IPS-20b (cell line): Measurements from ENCODE around the gene GSG1L.

Source experiments
- H3K27ac ChIP-seq: one replicate; pipeline ENCODE4 v1.5.1; 2013; ENCODE audit warnings: low read length
- H3K27me3 ChIP-seq: 2 replicates; pipeline ENCODE4 v1.6.1; 2013; ENCODE audit warnings: mild to moderate bottlenecking, low read length, inconsistent platforms; ENCODE audit not compliant: insufficient read depth
- H3K36me3 ChIP-seq: 2 replicates; pipeline ENCODE4 v1.6.1; 2013; ENCODE audit warnings: low read depth, mild to moderate bottlenecking, inconsistent platforms, low read length, moderate library complexity; ENCODE audit not compliant: insufficient read depth
- H3K4me1 ChIP-seq: 2 replicates; pipeline ENCODE4 v1.6.1; 2013; ENCODE audit warnings: mild to moderate bottlenecking, control low read depth, inconsistent platforms, low read length, moderate library complexity; ENCODE audit not compliant: insufficient read depth
- H3K4me3 ChIP-seq: 2 replicates; pipeline ENCODE4 v1.5.1; 2013; ENCODE audit warnings: mild to moderate bottlenecking, low read length, inconsistent platforms
- H3K9ac ChIP-seq: 2 replicates; pipeline ENCODE4 v1.6.1; 2013; ENCODE audit warnings: low read depth, mild to moderate bottlenecking, inconsistent platforms, low read length, moderate library complexity
- H3K9me3 ChIP-seq: 2 replicates; pipeline ENCODE4 v1.6.1; 2013; ENCODE audit warnings: mild to moderate bottlenecking, low read depth, low read length, inconsistent platforms; ENCODE audit not compliant: insufficient read depth

The GSG1L gene

GRCh38 chr16:27767971-27768591 is 295.4 kb downstream of the GSG1L start:
- Histone ChIP-seq H3K27ac (no peak overlapping the region), H3K4me1 (no peaks in the 10 kb centered on the region), H3K27me3 (no peaks in the 10 kb centered on the region), H3K9ac (no peak overlapping the region), H3K36me3 (0 out of 2 replicates have a peak, but pooled peaks cover 5% of the 10 kb centered on the region), H3K4me3 (no peak overlapping the region), H3K9me3 (no peaks in the 10 kb centered on the region; the same call in 1 of the 2 replicates)

GRCh38 chr16:27767081-27767480 is 296.4 kb downstream of the GSG1L start:
- H3K9me3 ChIP-seq: no peaks in the 10 kb centered on the region; the same call in 1 of the 2 replicates
- H3K9ac ChIP-seq: no peak overlapping the region
- H3K4me3 ChIP-seq: no peak overlapping the region
- H3K4me1 ChIP-seq: no peaks in the 10 kb centered on the region
- no peaks in the 10 kb centered on the region for H3K27me3 ChIP-seq
- H3K36me3 ChIP-seq: peaks cover 13% of the 10 kb centered on the region
- no peak overlapping the region for H3K27ac ChIP-seq

GRCh38 chr16:27766236-27766925 is 297.1 kb downstream of the GSG1L start:
- Histone ChIP-seq H3K4me3 (no peak overlapping the region), H3K27me3 (no peaks in the 10 kb centered on the region), H3K9me3 (no peaks in the 10 kb centered on the region; the same call in 1 of the 2 replicates), H3K9ac (no peak overlapping the region), H3K4me1 (no peaks in the 10 kb centered on the region), H3K36me3 (peaks cover 15% of the 10 kb centered on the region), H3K27ac (no peak overlapping the region)

DNA sequence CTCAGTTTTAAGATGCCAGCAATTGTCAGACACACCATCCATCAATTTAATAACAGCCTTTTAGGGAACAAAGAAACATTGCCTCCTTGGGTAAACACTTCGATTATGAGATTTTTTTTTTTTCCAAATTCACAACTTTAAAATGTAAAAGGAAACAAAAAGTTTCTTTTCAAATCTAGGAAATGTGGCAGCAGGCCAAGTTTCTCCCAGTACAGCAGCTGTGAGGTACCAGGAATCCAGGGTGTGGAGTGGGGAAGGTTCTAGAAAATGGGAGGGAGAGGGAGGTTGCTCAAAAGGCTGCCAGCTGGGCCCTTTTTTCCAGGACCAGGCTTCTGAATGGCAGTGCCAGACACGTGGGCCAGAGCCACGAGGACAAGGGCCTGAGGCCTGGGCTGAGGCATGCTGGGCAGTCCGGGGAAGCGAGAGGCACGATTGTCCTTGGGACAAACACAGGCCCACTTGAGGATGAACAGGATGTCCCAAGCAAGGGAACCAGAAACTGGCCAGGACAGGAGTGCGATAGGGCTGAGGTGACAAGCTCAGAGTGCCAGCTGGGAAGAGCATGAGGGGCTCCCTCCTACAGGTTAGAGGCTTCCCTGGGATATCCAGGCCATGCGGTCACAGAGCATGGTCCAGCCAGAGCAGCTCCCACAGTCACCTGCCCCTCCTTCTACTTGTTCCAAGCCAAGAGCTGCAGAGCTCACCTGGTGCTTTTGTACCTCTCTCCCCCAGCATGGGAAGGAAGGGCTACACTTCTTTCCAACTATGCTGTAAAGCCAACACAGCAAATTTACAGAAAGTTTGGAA is 298.4 kb downstream of the GSG1L start:
- Histone ChIP-seq H3K9me3 (no peaks in the 10 kb centered on the region; the same call in 1 of the 2 replicates), H3K4me1 (no peaks in the 10 kb centered on the region), H3K36me3 (peaks cover 15% of the 10 kb centered on the region), H3K27me3 (no peaks in the 10 kb centered on the region), H3K4me3 (no peak overlapping the region), H3K27ac (no peak overlapping the region), H3K9ac (no peak overlapping the region)

DNA sequence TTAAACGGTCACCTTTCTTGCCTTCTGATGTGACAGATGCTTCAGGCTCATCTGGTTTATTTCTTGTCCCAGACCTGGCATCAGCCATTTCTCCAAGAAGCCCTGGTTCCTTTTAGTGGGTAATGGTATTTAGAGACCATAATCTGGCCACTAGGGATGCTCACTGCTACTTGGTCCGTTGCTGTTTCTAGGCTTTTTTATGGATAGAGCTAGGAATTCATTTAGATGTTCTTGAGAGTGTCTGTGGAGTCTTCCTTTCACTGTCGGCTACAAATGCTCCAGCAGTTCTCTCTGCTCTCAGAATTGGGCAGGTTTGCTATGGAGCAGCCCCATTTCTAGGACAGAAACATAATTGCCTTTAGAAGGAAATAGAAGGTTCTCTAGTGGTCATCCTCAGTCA is 299.1 kb downstream of the GSG1L start:
- Histone ChIP-seq H3K27ac (no peak overlapping the region), H3K9me3 (no peaks in the 10 kb centered on the region; the same call in 1 of the 2 replicates), H3K4me1 (no peaks in the 10 kb centered on the region), H3K9ac (no peak overlapping the region), H3K27me3 (no peaks in the 10 kb centered on the region), H3K36me3 (peaks cover 15% of the 10 kb centered on the region), H3K4me3 (no peak overlapping the region)

- Histone ChIP-seq H3K36me3 (peaks cover 15% of the 10 kb centered on the region), H3K9ac (no peak overlapping the region), H3K9me3 (no peaks in the 10 kb centered on the region; the same call in 1 of the 2 replicates), H3K27ac (no peak overlapping the region), H3K27me3 (no peaks in the 10 kb centered on the region), H3K4me1 (no peaks in the 10 kb centered on the region), H3K4me3 (no peak overlapping the region)
Measured at GRCh38 chr16:27762441-27762840, 301.1 kb downstream of the GSG1L start.

GRCh38 chr16:27761816-27762215 is 301.7 kb downstream of the GSG1L start:
- Histone ChIP-seq H3K36me3 (peaks cover 15% of the 10 kb centered on the region), H3K27ac (no peak overlapping the region), H3K4me1 (no peaks in the 10 kb centered on the region), H3K9ac (no peak overlapping the region), H3K4me3 (no peak overlapping the region), H3K9me3 (no peaks in the 10 kb centered on the region; the same call in 1 of the 2 replicates), H3K27me3 (no peaks in the 10 kb centered on the region)

- H3K9ac ChIP-seq: no peak overlapping the region
- H3K4me3 ChIP-seq: no peak overlapping the region
- no peaks in the 10 kb centered on the region for H3K4me1 ChIP-seq
- H3K27me3 ChIP-seq: no peaks in the 10 kb centered on the region
- H3K36me3 ChIP-seq: peaks cover 15% of the 10 kb centered on the region
- no peak overlapping the region for H3K27ac ChIP-seq
- no peaks in the 10 kb centered on the region; the same call in 1 of the 2 replicates for H3K9me3 ChIP-seq
Measured at GRCh38 chr16:27760789-27761176, 302.7 kb downstream of the GSG1L start.

GRCh38 chr16:27759967-27760788 is 303.3 kb downstream of the GSG1L start:
- Histone ChIP-seq H3K36me3 (peaks cover 15% of the 10 kb centered on the region), H3K27ac (no peak overlapping the region), H3K9ac (no peak overlapping the region), H3K4me3 (no peak overlapping the region), H3K4me1 (no peaks in the 10 kb centered on the region), H3K27me3 (no peaks in the 10 kb centered on the region), H3K9me3 (no peaks in the 10 kb centered on the region; the same call in 1 of the 2 replicates)

DNA sequence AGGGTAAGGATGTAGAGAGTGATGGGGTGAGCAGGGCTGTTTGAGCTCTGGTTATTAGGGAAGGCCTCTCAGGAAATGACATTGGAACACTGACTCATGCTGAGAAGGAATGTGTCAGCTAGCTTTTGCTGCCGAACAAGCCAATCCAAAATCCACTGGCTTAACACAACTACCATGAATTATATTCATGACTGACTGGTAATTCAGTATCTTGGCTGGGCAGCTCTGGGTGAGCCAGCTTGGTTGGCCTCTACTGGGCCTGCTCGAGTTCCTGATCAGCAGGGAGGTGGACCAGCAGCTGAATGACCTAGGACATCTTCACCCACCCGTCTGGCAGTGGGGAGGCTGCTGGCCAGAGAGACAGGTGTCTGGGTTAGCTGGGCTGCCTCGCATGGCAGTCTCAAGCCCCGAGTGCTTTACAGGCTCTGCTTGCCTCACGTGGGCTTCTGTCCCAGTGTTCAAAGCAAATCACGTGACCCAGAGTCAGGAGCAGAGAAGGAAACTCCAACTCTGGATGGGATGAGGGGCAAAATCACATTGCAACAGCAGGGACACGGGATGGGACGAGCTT is 304.1 kb downstream of the GSG1L start:
- no peaks in the 10 kb centered on the region for H3K4me1 ChIP-seq
- H3K9me3 ChIP-seq: no peaks in the 10 kb centered on the region; the same call in 1 of the 2 replicates
- H3K36me3 ChIP-seq: peaks cover 15% of the 10 kb centered on the region
- H3K9ac ChIP-seq: no peak overlapping the region
- no peak overlapping the region for H3K27ac ChIP-seq
- H3K4me3 ChIP-seq: no peak overlapping the region
- H3K27me3 ChIP-seq: no peaks in the 10 kb centered on the region

DNA sequence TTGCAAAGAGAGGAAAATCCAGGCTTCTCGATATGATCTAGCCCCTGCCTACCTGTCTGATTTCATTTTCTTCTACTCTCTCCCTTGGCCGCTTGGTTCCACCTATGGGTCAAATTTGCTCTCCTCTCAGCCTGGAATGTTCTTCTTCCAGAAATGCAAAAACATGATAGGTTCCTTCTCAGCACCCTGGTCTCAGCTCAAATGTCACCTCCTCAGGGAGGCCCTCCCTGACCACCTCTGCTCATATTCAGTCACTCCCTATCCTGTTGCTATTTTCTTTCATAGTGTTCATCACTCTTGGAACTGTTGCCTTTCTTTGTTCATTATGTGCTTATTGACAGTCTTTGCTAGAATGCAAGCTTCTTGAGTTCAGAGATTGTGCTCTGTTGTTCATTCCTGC is 305.0 kb downstream of the GSG1L start:
- no peaks in the 10 kb centered on the region for H3K4me1 ChIP-seq
- H3K36me3 ChIP-seq: peaks cover 10% of the 10 kb centered on the region
- H3K27me3 ChIP-seq: no peaks in the 10 kb centered on the region
- H3K9ac ChIP-seq: no peak overlapping the region
- no peaks in the 10 kb centered on the region for H3K9me3 ChIP-seq
- no peak overlapping the region for H3K27ac ChIP-seq
- no peak overlapping the region for H3K4me3 ChIP-seq
